GM12878 (cell line): ENCODE results near the gene IL10RA. TPM values are rescaled to one million over a fixed set of nuclear protein-coding genes. Genes with fewer than 3 reads are reported as not detected.

Source experiments
- ATAC-seq: fragments of 200-7000 bp; cut with Tn5 transposase; 3 replicates; pipeline ENCODE4 v1.9.1; 2020; ENCODE audit warnings: mild to moderate bottlenecking, moderate library complexity
- BruUV-seq: library from RNA; stranded (reverse); fragments of 400-500 nt; replicated peaks from 2 replicates; lab custom pipeline; 2021; lab: Mats Ljungman, UMichigan
- CTCF ChIA-PET: fragments of 300-600 bp; sonication (Branson Sonifier 250); formaldehyde crosslinking; extraction: SDS; loops from one replicate; lab custom pipeline; 2021; ENCODE audit warnings: inconsistent platforms; lab: Yijun Ruan, JAX
- POLR2A ChIA-PET: fragments of 350-600 bp; formaldehyde crosslinking; extraction: SDS; loops from one replicate; lab custom pipeline; 2021; ENCODE audit warnings: inconsistent platforms; lab: Charles Lee
- RAD21 ChIA-PET: fragments of 300-600 bp; sonication (Branson Sonifier 250); formaldehyde crosslinking; loops from one replicate; lab custom pipeline; 2023; ENCODE audit warnings: antibody characterized with exemption; ENCODE audit not compliant: unreplicated experiment; lab: Charles Lee
- SMC1A ChIA-PET: fragments of 300-600 bp; sonication (Branson Sonifier 250); formaldehyde crosslinking; loops from one replicate; lab custom pipeline; 2023; ENCODE audit not compliant: unreplicated experiment, uncharacterized antibody; lab: Charles Lee
- DNase-seq: peaks from one replicate; pipeline ENCODE4 v3.0.0-alpha.2; 2011; ENCODE audit warnings: low read depth, low spot score
- FAIRE-seq: peaks from 3 replicates; lab custom pipeline; 2011; peaks lifted over from hg19 to GRCh38; lab: Jason Lieb, UNC
- H2AFZ ChIP-seq: 2 replicates; pipeline ENCODE4 v1.6.0; 2011; ENCODE audit warnings: low read depth, low read length, control low read depth; ENCODE audit not compliant: control insufficient read depth
- H3K27ac ChIP-seq: 2 replicates; pipeline ENCODE4 v1.5.1; 2011; ENCODE audit warnings: control low read depth; ENCODE audit not compliant: control insufficient read depth, insufficient read depth
- H3K27me3 ChIP-seq, 2 experiments: replicated peaks in 1 of 2; 2 replicates each; pipeline versions ENCODE4 v1.6.0 to v1.6.1; 2011; ENCODE audit warnings: low read length in 1 of 2; ENCODE audit not compliant: control insufficient read depth in 2 of 2, insufficient read depth in 2 of 2
- H3K36me3 ChIP-seq, 2 experiments: 2 replicates each; pipeline ENCODE4 v1.5.1; 2011; ENCODE audit warnings: low read length in 1 of 2; ENCODE audit not compliant: control insufficient read depth in 2 of 2, insufficient read depth in 2 of 2
- H3K4me1 ChIP-seq: 2 replicates; pipeline ENCODE4 v1.6.1; 2011; ENCODE audit warnings: mild to moderate bottlenecking, low read length, moderate library complexity, mixed read lengths; ENCODE audit not compliant: control insufficient read depth, insufficient read depth
- H3K4me2 ChIP-seq: 2 replicates; pipeline ENCODE4 v1.6.0; 2011; ENCODE audit warnings: control low read depth; ENCODE audit not compliant: control insufficient read depth, insufficient read depth
- H3K4me3 ChIP-seq: fragments of 200-600 bp; sonication (generic); 2 replicates; pipeline ENCODE4 v1.5.1; 2016
- H3K79me2 ChIP-seq: 2 replicates; pipeline ENCODE4 v1.6.0; 2011; ENCODE audit warnings: low read length; ENCODE audit not compliant: control insufficient read depth, insufficient read depth
- H3K9ac ChIP-seq: 2 replicates; pipeline ENCODE4 v1.8.0; 2011; ENCODE audit warnings: low read length, control low read depth, mixed read lengths; ENCODE audit not compliant: control insufficient read depth, insufficient read depth
- H3K9me3 ChIP-seq: replicated peaks from 3 replicates; pipeline ENCODE4 v1.5.1; 2011; ENCODE audit warnings: mild to moderate bottlenecking, low read length; ENCODE audit not compliant: control insufficient read depth, insufficient read depth
- H4K20me1 ChIP-seq: 2 replicates; pipeline ENCODE4 v1.6.0; 2011; ENCODE audit not compliant: control insufficient read depth, insufficient read depth
- EP300 ChIP-seq, 2 experiments: fragments of 150-350 bp in 1 of 2; IDR thresholded peaks; 2 replicates each; pipeline ENCODE4 v1.6.1; 2011 to 2012; ENCODE audit warnings: low read depth in 2 of 2, low read length in 2 of 2, borderline replicate concordance in 1 of 2, improper control_type of control experiment in 1 of 2, inconsistent platforms in 1 of 2; ENCODE audit not compliant: control insufficient read depth in 1 of 2
- HDAC6 ChIP-seq: fragments of 200-600 bp; sonication (generic); IDR thresholded peaks from one replicate; pipeline ENCODE4 v1.8.0; 2017; ENCODE audit warnings: antibody characterized with exemption; ENCODE audit not compliant: unreplicated experiment
- RB1 ChIP-seq: fragments of 450-650 bp; formaldehyde crosslinking; IDR thresholded peaks from 2 replicates; pipeline ENCODE4 v1.6.1; 2017; ENCODE audit warnings: mild to moderate bottlenecking, borderline replicate concordance
- ZSCAN29 ChIP-seq: fragments of 450-650 bp; IDR thresholded peaks from 2 replicates; pipeline ENCODE4 v1.6.1; 2017; ENCODE audit warnings: mild to moderate bottlenecking, moderate library complexity
- ZZZ3 ChIP-seq: IDR thresholded peaks from 2 replicates; pipeline ENCODE4 v1.6.1; 2011; ENCODE audit warnings: low read depth; ENCODE audit not compliant: control insufficient read depth, insufficient read length
- WGBS: methylation state at CpG from one replicate; pipeline ENCODE4 v1.1.6; 2016; ENCODE audit warnings: low lambda C conversion rate; ENCODE audit not compliant: insufficient replicate concordance, insufficient coverage; ENCODE audit errors: missing lambda C conversion rate; 5-methylcytosine and 5-hydroxymethylcytosine counted together
- in situ Hi-C: fragments of 300-500 bp; cut with MboI; formaldehyde crosslinking; loops from 9 replicates; pipeline ENCODE4 v1.14.3; 2018; ENCODE audit warnings: mixed read lengths
- intact Hi-C: fragments of 100-400 bp; cut with micrococcal nuclease; formaldehyde crosslinking; loops from one replicate; pipeline ENCODE4 v1.14.2; 2022; ENCODE audit not compliant: unreplicated experiment
- polyA plus RNA-seq, 11 experiments: library from polyadenylated mRNA; depleted of rRNA in 4 of 11; unstranded in 6 of 11; stranded (reverse) in 5 of 11; fragments of >200 nt; fragmentation: Nextera tagmentation in 4 of 11; fragmentation: Illumina TruSeq in 1 of 11; extraction: Ambion mirVana in 4 of 11; extraction: Trizol in 1 of 11; gene quantifications; 1 replicate in 1 of 11; 2 replicates in 10 of 11; pipeline versions ENCODE4 v1.2.1 to v1.2.3, GENCODE V29; 2011 to 2016; ENCODE audit warnings: inconsistent platforms in 2 of 11, missing spikeins in 2 of 11, low read depth in 1 of 11
- total RNA-seq, 4 experiments: library from RNA; depleted of rRNA in 3 of 4; stranded (reverse); fragments of >200 nt in 3 of 4; fragmentation: Illumina TruSeq in 1 of 4; extraction: Trizol in 1 of 4; gene quantifications; 2 replicates each; pipeline versions ENCODE4 v1.2.1 to v1.2.3, GENCODE V29; 2013 to 2021
- TF ChIP-seq, protein P1 (sequence below): fragments of 150-350 bp; IDR thresholded peaks from 2 replicates; pipeline ENCODE4 v1.6.1; 2016; ENCODE audit warnings: low read depth, low read length
- TF ChIP-seq, protein P2 (sequence below): IDR thresholded peaks from 2 replicates; pipeline ENCODE4 v1.6.1; 2012; ENCODE audit warnings: low read depth, low read length, improper control_type of control experiment

IL10RA gene
- total and polyA plus RNA-seq, 10 of the 15 experiments (the other 5 are each of a cell fraction or from before 2014, with no cell fraction given) = 0.77 to 45.9 (median 9.6) TPM

DNA sequence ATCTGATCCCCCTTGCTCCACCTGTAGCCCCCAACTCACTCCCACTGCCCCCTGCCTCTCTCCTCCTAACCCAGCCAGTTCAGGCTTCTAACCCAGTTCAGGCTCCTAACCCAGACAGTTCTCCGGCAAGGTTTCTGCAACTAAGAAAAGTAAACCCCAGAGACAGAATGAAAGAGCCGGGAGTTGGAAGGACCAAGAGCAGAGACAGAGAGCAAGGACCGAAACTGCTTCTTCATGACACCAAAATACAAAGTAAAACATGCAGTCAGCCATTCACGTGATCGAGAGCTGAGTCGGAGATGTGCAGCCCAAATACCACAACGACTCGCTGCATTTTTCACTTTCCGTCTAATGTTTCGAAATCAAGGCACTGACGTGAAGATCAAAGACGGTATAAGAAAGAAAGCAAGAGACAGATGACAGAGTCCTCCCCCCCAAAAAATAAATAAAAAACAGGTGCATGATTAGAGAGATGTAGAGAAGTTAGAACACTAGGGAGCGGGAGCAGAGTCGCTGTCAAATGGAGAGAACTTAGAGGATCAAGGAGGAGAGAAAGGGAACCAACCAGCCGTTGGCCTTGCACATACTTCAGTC, 884 bp downstream of the IL10RA start (continued):
- TF ChIP-seq, protein P1, sequence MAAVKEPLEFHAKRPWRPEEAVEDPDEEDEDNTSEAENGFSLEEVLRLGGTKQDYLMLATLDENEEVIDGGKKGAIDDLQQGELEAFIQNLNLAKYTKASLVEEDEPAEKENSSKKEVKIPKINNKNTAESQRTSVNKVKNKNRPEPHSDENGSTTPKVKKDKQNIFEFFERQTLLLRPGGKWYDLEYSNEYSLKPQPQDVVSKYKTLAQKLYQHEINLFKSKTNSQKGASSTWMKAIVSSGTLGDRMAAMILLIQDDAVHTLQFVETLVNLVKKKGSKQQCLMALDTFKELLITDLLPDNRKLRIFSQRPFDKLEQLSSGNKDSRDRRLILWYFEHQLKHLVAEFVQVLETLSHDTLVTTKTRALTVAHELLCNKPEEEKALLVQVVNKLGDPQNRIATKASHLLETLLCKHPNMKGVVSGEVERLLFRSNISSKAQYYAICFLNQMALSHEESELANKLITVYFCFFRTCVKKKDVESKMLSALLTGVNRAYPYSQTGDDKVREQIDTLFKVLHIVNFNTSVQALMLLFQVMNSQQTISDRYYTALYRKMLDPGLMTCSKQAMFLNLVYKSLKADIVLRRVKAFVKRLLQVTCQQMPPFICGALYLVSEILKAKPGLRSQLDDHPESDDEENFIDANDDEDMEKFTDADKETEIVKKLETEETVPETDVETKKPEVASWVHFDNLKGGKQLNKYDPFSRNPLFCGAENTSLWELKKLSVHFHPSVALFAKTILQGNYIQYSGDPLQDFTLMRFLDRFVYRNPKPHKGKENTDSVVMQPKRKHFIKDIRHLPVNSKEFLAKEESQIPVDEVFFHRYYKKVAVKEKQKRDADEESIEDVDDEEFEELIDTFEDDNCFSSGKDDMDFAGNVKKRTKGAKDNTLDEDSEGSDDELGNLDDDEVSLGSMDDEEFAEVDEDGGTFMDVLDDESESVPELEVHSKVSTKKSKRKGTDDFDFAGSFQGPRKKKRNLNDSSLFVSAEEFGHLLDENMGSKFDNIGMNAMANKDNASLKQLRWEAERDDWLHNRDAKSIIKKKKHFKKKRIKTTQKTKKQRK = no peak
- TF ChIP-seq, protein P2, sequence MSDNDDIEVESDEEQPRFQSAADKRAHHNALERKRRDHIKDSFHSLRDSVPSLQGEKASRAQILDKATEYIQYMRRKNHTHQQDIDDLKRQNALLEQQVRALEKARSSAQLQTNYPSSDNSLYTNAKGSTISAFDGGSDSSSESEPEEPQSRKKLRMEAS = no peak
- peak; percentile 68 to 77 for TF ChIP-seq EP300 (IDR thresholded peaks at IDR 0.05; ENCODE audit: borderline replicate concordance in 1 of 2, control insufficient read depth in 1 of 2, low read depth in 2 of 2, low read length in 2 of 2)

DNA sequence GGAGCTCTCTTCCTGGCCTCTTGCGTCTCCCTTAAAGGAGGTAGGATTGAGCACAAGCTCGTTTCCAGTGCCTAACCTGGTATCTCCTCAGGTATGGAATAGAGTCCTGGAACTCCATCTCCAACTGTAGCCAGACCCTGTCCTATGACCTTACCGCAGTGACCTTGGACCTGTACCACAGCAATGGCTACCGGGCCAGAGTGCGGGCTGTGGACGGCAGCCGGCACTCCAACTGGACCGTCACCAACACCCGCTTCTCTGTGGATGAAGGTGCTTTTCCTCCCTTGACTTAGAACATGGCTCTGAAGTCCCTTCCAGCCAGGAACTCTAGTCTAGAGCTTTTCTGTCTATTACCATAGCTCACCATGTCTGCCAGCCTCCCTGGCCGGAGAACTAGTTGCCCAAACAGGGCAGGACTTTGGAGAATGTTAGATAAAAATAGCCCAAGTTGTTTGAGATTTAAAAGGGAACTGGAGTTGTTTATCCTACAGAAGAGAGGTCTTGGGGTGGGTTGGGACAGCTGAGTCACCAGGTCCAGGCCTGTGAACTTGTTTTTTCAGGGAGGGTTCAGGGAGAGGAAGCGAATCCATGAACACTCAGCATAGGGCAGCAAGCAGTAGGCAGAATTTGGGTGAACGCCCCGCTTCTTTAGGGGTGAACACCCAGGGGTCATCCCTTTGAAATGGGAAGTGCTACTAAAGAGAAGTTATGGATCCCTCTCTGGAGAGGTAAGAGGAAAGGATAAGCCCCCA, 3.3 kb downstream of the IL10RA start:
- peaks cover 3 to 9% of the 10 kb centered on the region in 2 experiments; a peak in 2 of 4 replicates for H3K36me3 ChIP-seq
- CTCF ChIA-PET = interaction anchor here (0.9 to 5.3 kb wide), 14 partner anchors 8 to 172 kb away, joined by 3 to 61 read pairs (median 4); no protein-coding TSS in a partner anchor
- no peak overlapping the region for H3K4me3 ChIP-seq
- H3K4me1 ChIP-seq = peaks cover 25% of the 10 kb centered on the region
- peak overlapping the region; percentile 31 for H3K4me2 ChIP-seq
- no peak overlapping the region for H3K27ac ChIP-seq
- no peaks in the 10 kb centered on the region for H3K27me3 ChIP-seq
- intact Hi-C loops (no loop called here), in situ Hi-C loops (no loop called here)
- H3K79me2 ChIP-seq = peaks cover 20% of the 10 kb centered on the region
- TF ChIP-seq HDAC6 (no peak), ZSCAN29 (no peak), RB1 (no peak), ZZZ3 (no peak)
- TF ChIP-seq, protein P2 = no peak
- H2AFZ ChIP-seq = no peak overlapping the region
- H4K20me1 ChIP-seq = no peaks in the 10 kb centered on the region
- H3K9me3 ChIP-seq = no peaks in the 10 kb centered on the region; the same call in 2 of the 3 replicates
- ATAC-seq (no peak), DNase-seq (no peak), FAIRE-seq (no peak)
- WGBS = 91% methylated on average over 13 of the region's 13 CpGs
- POLR2A ChIA-PET = interaction anchor here (0.5 to 6.1 kb wide), 8 partner anchors 9 to 257 kb away, joined by 3 to 110 read pairs (median 4); no protein-coding TSS in a partner anchor
- no peak overlapping the region for H3K9ac ChIP-seq
- SMC1A ChIA-PET = interaction anchor here (0.7 to 16.8 kb wide), 8 partner anchors 11 to 64 kb away, joined by 4 to 280 read pairs (median 34); no protein-coding TSS in a partner anchor
- no TSS peak for BruUV-seq
- RAD21 ChIA-PET = interaction anchor here (1.2 to 5.8 kb wide), 9 partner anchors 8 to 173 kb away, joined by 3 to 60 read pairs (median 19); no protein-coding TSS in a partner anchor
